Erythroblast (primary cell): ENCODE measurements around the gene LIF.

Experiments used
- DNase-seq, 2 experiments: peaks; one replicate each; lab custom pipeline; 2025; lab: John Stamatoyannopoulos, UW
- GATA1 ChIP-seq: IDR thresholded peaks from 2 replicates; pipeline ENCODE4 v1.6.1; 2011; ENCODE audit warnings: low read depth, mild to moderate bottlenecking, control low read depth, low read length, moderate library complexity
- POLR2A ChIP-seq: IDR thresholded peaks from 2 replicates; pipeline ENCODE4 v1.6.1; 2011; ENCODE audit warnings: mild to moderate bottlenecking, low read length

LIF gene

DNA sequence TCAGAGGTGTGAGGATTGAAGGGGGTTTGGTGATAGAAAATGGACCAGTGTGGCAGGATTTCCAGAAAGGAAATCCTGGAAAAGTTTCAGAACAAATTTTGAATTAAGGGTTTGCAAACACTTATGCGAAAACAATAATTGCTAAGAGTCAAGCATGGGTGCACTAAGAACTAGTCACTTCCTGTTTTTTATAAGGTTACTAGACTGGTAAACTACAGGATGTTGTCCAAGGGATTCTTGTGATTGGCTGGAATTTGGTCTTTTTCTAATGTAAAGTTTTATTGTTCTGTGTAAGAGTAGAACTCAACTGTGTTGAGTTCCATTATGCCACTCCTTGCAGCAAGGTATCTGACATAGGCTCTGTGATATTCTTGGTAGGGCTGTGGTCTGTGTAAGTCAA lies 54.1 kb downstream of the LIF start:
- TF ChIP-seq POLR2A = no peak
- DNase-seq = no peak

DNA sequence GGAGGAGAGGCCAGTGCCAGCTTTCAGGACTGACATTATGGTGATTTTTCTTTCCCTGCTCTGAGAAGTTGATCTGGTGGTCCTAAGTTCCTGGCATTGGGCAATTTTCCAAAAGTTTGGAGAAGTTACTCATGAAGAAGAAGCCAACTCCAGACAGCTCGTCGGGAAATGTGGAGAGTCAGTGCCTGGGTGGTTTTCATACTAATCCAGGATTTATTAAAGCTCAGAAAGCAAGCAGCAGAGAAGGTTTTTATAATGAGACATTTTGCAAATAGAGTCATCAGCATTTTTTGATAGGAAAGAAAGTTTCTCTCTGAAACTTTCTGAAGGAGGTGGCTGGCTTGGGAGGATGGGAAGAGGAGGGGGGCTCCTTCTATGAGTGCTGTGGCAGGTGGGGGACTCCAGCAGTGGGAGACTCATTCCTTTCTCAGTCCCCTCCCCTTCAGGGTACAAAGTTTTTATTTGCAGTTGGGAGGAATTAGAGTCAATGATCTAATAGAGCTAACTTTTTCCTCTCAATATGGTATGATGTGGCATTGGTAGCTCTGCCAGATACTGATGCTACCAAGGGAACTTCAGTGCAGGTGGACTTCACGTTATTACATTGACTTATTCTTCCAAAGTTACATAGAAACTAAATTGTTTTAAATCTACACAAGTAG lies 55.4 kb downstream of the LIF start:
- TF ChIP-seq GATA1 = no peak
- no peak for DNase-seq

DNA sequence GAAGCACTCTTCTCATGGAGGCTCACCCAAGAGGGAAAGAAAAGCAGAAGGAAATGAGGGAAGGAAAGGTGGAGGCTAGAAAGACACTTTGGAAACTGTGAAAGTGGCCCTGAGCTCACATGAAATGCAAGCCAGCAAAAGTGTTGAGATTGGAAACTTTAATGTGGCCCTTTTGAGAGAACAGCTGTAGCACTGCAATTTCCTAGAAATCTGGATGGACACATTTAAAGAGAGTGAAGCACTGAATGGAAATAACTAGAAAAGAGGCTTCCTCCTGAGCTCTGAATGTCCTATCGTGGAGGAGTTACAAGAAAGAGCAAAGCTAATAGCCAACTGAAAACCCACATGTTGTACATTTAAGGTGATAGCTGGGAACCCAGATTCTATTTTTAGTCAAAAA lies 56.0 kb downstream of the LIF start:
- TF ChIP-seq POLR2A (no peak), GATA1 (no peak)
- DNase-seq = no peak
